Loucy (cell line): ENCODE measurements around the gene LEMD1.

ENCODE experiments used
- H2AFZ ChIP-seq: fragments of 200-600 bp; sonication (generic); 2 replicates; pipeline ENCODE4 v1.6.0; 2016; ENCODE audit warnings: antibody characterized with exemption, mild to moderate bottlenecking, low read length, moderate library complexity
- H3F3A ChIP-seq: fragments of 200-600 bp; 2 replicates; pipeline ENCODE4 v1.6.0; 2016; ENCODE audit warnings: antibody characterized with exemption, low read depth, mild to moderate bottlenecking
- H3K27me3 ChIP-seq: fragments of 200-600 bp; sonication (generic); 2 replicates; pipeline ENCODE4 v1.6.1; 2014; ENCODE audit warnings: low read length, mild to moderate bottlenecking; ENCODE audit not compliant: insufficient read depth, poor library complexity, severe bottlenecking
- H3K36me3 ChIP-seq: fragments of 200-600 bp; sonication (generic); 2 replicates; pipeline ENCODE4 v1.6.1; 2016; ENCODE audit warnings: low read length; ENCODE audit not compliant: insufficient read depth
- H3K4me1 ChIP-seq: fragments of 200-600 bp; sonication (generic); 2 replicates; pipeline ENCODE4 v1.5.1; 2014; ENCODE audit warnings: low read length, mild to moderate bottlenecking; ENCODE audit not compliant: insufficient read depth, poor library complexity, severe bottlenecking
- H3K4me2 ChIP-seq: fragments of 200-600 bp; sonication (generic); 2 replicates; pipeline ENCODE4 v1.6.0; 2014; ENCODE audit warnings: antibody characterized with exemption, low read length, low read depth, mild to moderate bottlenecking; ENCODE audit not compliant: poor library complexity, severe bottlenecking
- H3K4me3 ChIP-seq: fragments of 200-600 bp; sonication (generic); 2 replicates; pipeline ENCODE4 v1.5.1; 2014; ENCODE audit warnings: low read length, mild to moderate bottlenecking, mixed read lengths; ENCODE audit not compliant: poor library complexity, severe bottlenecking
- H3K79me2 ChIP-seq: fragments of 200-600 bp; sonication (generic); 2 replicates; pipeline ENCODE4 v1.6.1; 2014; ENCODE audit warnings: low read length; ENCODE audit not compliant: insufficient read depth
- H3K9ac ChIP-seq: fragments of 200-600 bp; sonication (generic); 2 replicates; pipeline ENCODE4 v1.6.0; 2014; ENCODE audit warnings: mild to moderate bottlenecking, low read depth, low read length, moderate library complexity; ENCODE audit not compliant: poor library complexity, severe bottlenecking
- H3K9me2 ChIP-seq: fragments of 200-600 bp; sonication (generic); replicated peaks from 2 replicates; pipeline ENCODE4 v1.6.1; 2016; ENCODE audit warnings: low read depth, low read length, mixed read lengths
- H3K9me3 ChIP-seq: fragments of 200-600 bp; sonication (generic); 2 replicates; pipeline ENCODE4 v1.6.1; 2014; ENCODE audit warnings: mild to moderate bottlenecking, antibody characterized with exemption, low read length, low read depth; ENCODE audit not compliant: insufficient read depth
- H4K20me1 ChIP-seq: fragments of 200-600 bp; sonication (generic); 2 replicates; pipeline ENCODE4 v1.6.0; 2014; ENCODE audit warnings: antibody characterized with exemption, low read length, mild to moderate bottlenecking; ENCODE audit not compliant: insufficient read depth, poor library complexity, severe bottlenecking
- EZH2phosphoT487 ChIP-seq: fragments of 200-600 bp; IDR thresholded peaks from 2 replicates; pipeline ENCODE4 v1.6.1; 2018; ENCODE audit warnings: antibody characterized with exemption, mild to moderate bottlenecking, moderate library complexity, borderline replicate concordance
- TF ChIP-seq, protein P1 (sequence below): fragments of 200-600 bp; sonication (generic); conservative IDR thresholded peaks from 2 replicates; pipeline ENCODE4 v1.5.1; 2014; ENCODE audit warnings: mild to moderate bottlenecking, antibody characterized with exemption, low read length

The LEMD1 gene

DNA sequence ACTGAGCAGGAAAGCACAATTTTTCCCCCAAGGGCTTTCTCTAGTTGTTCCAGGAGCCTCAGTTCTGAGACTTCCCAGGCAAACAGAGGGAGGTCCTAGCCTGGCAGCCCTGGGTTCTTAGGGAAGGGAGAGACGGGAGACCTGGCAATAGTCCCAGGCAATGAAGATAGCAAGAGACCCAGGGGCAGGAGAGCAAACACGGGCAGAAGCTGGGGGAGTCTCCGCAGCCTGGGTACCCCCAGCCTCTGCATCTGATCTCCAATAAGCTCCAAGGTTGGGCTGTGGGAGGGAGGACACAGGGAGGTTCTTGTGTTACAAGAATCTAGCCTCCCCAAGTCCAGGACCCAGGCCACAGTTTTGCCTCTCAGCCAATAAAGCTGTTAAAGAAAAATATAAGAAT lies 31.6 kb upstream of the LEMD1 start:
- no peaks in the 10 kb centered on the region for H3K36me3 ChIP-seq
- no peaks in the 10 kb centered on the region for H3K27me3 ChIP-seq
- H3F3A ChIP-seq, result no peaks in the 10 kb centered on the region
- TF ChIP-seq, protein P1, sequence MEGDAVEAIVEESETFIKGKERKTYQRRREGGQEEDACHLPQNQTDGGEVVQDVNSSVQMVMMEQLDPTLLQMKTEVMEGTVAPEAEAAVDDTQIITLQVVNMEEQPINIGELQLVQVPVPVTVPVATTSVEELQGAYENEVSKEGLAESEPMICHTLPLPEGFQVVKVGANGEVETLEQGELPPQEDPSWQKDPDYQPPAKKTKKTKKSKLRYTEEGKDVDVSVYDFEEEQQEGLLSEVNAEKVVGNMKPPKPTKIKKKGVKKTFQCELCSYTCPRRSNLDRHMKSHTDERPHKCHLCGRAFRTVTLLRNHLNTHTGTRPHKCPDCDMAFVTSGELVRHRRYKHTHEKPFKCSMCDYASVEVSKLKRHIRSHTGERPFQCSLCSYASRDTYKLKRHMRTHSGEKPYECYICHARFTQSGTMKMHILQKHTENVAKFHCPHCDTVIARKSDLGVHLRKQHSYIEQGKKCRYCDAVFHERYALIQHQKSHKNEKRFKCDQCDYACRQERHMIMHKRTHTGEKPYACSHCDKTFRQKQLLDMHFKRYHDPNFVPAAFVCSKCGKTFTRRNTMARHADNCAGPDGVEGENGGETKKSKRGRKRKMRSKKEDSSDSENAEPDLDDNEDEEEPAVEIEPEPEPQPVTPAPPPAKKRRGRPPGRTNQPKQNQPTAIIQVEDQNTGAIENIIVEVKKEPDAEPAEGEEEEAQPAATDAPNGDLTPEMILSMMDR, result no peak
- TF ChIP-seq EZH2phosphoT487, result no peak
- no peaks in the 10 kb centered on the region for H3K9me2 ChIP-seq
- no peaks in the 10 kb centered on the region for H3K4me1 ChIP-seq
- no peak overlapping the region for H3K4me2 ChIP-seq
- no peaks in the 10 kb centered on the region for H4K20me1 ChIP-seq
- H3K9ac ChIP-seq, result no peak overlapping the region
- no peaks in the 10 kb centered on the region for H3K9me3 ChIP-seq
- no peak overlapping the region for H3K4me3 ChIP-seq
- H3K79me2 ChIP-seq, result no peaks in the 10 kb centered on the region
- no peak overlapping the region for H2AFZ ChIP-seq

DNA sequence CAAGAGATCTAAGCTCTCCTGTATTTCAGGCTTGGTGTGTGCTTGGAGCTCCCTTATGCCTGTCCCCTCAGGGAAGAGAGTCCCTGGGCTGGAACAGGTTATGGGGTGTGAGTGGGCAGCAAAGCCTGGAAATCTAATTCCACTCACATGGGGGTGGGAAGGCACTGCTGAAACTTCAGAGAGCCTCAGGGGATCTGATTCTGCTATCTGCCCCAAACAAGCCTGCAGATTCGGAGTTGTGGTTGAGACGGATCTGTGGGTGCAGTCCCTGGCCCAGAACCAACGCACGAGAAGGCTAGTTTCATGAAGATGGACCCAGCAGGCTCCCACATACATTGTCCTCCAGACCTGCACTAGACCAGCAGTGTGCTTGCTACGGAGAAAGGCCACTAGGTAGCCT lies 31.1 kb upstream of the LEMD1 start:
- no peak for TF ChIP-seq EZH2phosphoT487
- TF ChIP-seq, protein P1, result no peak
- H3K27me3 ChIP-seq, result no peaks in the 10 kb centered on the region
- H2AFZ ChIP-seq, result no peak overlapping the region
- H4K20me1 ChIP-seq, result no peaks in the 10 kb centered on the region
- no peak overlapping the region for H3K4me2 ChIP-seq
- no peaks in the 10 kb centered on the region for H3K79me2 ChIP-seq
- H3K9me2 ChIP-seq, result no peaks in the 10 kb centered on the region
- no peak overlapping the region for H3K4me3 ChIP-seq
- no peaks in the 10 kb centered on the region for H3K36me3 ChIP-seq
- H3K9me3 ChIP-seq, result no peaks in the 10 kb centered on the region
- no peaks in the 10 kb centered on the region for H3F3A ChIP-seq
- no peaks in the 10 kb centered on the region for H3K4me1 ChIP-seq
- no peak overlapping the region for H3K9ac ChIP-seq

DNA sequence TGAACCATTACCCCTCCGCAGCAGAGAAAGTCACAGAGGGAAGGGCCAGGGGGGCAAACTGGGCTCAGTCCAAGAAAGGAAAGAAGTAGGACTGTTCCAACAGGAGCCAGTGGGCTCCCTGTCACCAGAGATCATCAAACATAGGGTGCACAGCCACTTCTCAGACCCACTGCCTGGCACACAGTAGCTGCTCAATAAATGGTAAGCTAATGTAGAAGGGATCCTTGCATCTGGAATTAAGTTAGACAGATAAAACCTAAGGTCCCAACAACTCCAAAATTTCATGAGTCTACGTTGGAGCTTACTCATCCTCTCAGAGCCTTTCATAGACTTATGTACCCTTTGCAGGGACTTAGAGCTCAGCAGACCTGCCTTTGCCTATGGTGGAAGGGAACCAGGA lies 30.5 kb upstream of the LEMD1 start:
- Histone ChIP-seq H3K4me3 (no peak overlapping the region), H3K4me2 (no peak overlapping the region)

More for the DNA sequence above, 30.5 kb upstream of the LEMD1 start:
- H4K20me1 ChIP-seq, result no peaks in the 10 kb centered on the region
- H2AFZ ChIP-seq, result no peak overlapping the region
- TF ChIP-seq EZH2phosphoT487, result no peak
- TF ChIP-seq, protein P1, result no peak
- no peaks in the 10 kb centered on the region for H3K79me2 ChIP-seq
- no peak overlapping the region for H3K9ac ChIP-seq
- H3K27me3 ChIP-seq, result no peaks in the 10 kb centered on the region
- H3K9me3 ChIP-seq, result no peaks in the 10 kb centered on the region
- no peaks in the 10 kb centered on the region for H3K36me3 ChIP-seq
- no peaks in the 10 kb centered on the region for H3K9me2 ChIP-seq
- no peaks in the 10 kb centered on the region for H3K4me1 ChIP-seq
- no peaks in the 10 kb centered on the region for H3F3A ChIP-seq
